Colonic mucosa (tissue), 4 donors: ENCODE measurements around the gene ORC1. TPM values are rescaled to one million over a fixed set of nuclear protein-coding genes. Genes with fewer than 3 reads are reported as not detected.

ENCODE experiments used
- DNase-seq: peaks from one replicate; pipeline ENCODE4 v3.0.0-alpha.2; 2020
- H3K27ac ChIP-seq: fragments of 200-600 bp; one replicate; pipeline ENCODE4 v1.8.0; 2021
- H3K27me3 ChIP-seq: fragments of 200-600 bp; one replicate; pipeline ENCODE4 v1.8.0; 2021
- H3K36me3 ChIP-seq: fragments of 200-600 bp; one replicate; pipeline ENCODE4 v1.8.0; 2021
- H3K4me1 ChIP-seq: fragments of 200-600 bp; one replicate; pipeline ENCODE4 v1.8.0; 2021; ENCODE audit warnings: mild to moderate bottlenecking
- H3K4me3 ChIP-seq: fragments of 200-600 bp; one replicate; pipeline ENCODE4 v1.8.0; 2021
- H3K9ac ChIP-seq, 2 donors: one replicate each; pipeline ENCODE4 v1.7.0; 2013; ENCODE audit warnings: control low read depth in 2 of 2, low read depth in 2 of 2, low read length in 2 of 2
- H3K9me3 ChIP-seq: fragments of 200-600 bp; one replicate; pipeline ENCODE4 v1.8.0; 2021
- CTCF ChIP-seq: fragments of 200-600 bp; IDR thresholded peaks from one replicate; pipeline ENCODE4 v1.8.0; 2022; ENCODE audit warnings: antibody characterized with exemption, mild to moderate bottlenecking
- intact Hi-C: fragments of 100-400 bp; cut with DNase I; formaldehyde crosslinking; loops from one replicate; pipeline ENCODE4 v1.14.1; 2022
- total RNA-seq, 2 donors: library from RNA; stranded (reverse); fragmentation: NEBNext Ultra II Directional in 1 of 2; extraction: Animal tissue kit (Norgen Biotek cat#: 25700) in 1 of 2; gene quantifications; one replicate each; pipeline ENCODE4 v1.2.1, GENCODE V29; 2021
- donor health status: healthy.
- donor health status: DM: no; HTN: no; CAD: no.
- donor health status: DM: no; HTN: no; CAD: no.

Gene ORC1
- total RNA-seq, 2 donors from 2014 or later: 4.9 to 19.6 TPM

DNA sequence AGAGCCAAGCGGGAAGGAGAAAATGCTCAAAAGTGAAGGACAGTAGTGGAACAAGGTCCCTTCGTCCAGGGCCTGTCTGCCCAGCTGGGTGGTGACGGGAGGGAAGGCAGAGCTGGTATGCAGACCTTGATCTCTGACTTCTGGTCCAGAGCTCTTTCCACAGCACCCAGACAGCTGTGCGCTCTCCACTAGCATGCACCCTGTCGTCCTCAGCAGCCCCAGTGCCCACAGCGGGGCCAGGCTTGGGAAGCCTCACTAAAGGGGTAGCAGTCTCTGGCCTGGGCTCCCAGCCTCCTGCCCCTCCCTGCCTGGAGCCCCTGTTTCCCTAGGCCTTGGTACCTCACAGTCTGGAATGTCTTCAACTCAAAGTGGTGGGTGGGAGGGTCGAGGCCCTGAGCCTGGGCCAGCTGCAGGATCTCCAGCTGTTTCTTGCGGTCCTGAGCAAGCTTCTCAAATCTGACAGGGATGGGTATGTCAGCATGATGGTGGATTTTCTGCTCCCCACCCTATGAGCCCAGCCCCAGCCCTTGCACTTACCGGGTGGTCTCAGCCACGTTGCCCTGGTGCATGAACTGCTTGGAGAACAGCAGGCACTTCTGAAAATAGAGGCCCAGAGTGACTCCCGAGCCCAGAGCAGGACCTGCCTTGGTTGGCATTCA, 48.2 kb downstream of the ORC1 start:
- no peak for DNase-seq
- H3K27ac ChIP-seq: no peak overlapping the region
- peaks cover 48% of the 10 kb centered on the region for H3K36me3 ChIP-seq
- no peaks in the 10 kb centered on the region for H3K27me3 ChIP-seq
- no peaks in the 10 kb centered on the region for H3K9me3 ChIP-seq
- intact Hi-C loops: no loop called here
- TF ChIP-seq CTCF: no peak
- peak overlapping the region in 1 of 2 donors; percentile 17 for H3K9ac ChIP-seq
- H3K4me1 ChIP-seq: no peaks in the 10 kb centered on the region
- H3K4me3 ChIP-seq: no peak overlapping the region

- intact Hi-C loops: no loop called here
- DNase-seq: no peak
- TF ChIP-seq CTCF: no peak
These were observed 48.8 kb downstream of the ORC1 start for GRCh38 chr1:52355436-52355835.

GRCh38 chr1:52352690-52353089, 51.5 kb downstream of the ORC1 start:
- no peaks in the 10 kb centered on the region for H3K9me3 ChIP-seq
- H3K27me3 ChIP-seq: no peaks in the 10 kb centered on the region
- peaks cover 35% of the 10 kb centered on the region for H3K36me3 ChIP-seq
- H3K4me3 ChIP-seq: no peak overlapping the region
- intact Hi-C loops: no loop called here
- no peak overlapping the region for H3K27ac ChIP-seq
- H3K4me1 ChIP-seq: no peaks in the 10 kb centered on the region
- no peak overlapping the region for H3K9ac ChIP-seq
- DNase-seq: no peak
- no peak for TF ChIP-seq CTCF

More at GRCh38 chr1:52355436-52355835, 48.8 kb downstream of the ORC1 start:
- H3K36me3 ChIP-seq: peaks cover 48% of the 10 kb centered on the region
- no peak overlapping the region for H3K4me3 ChIP-seq
- H3K27me3 ChIP-seq: no peaks in the 10 kb centered on the region
- H3K9ac ChIP-seq: no peak overlapping the region
- H3K9me3 ChIP-seq: no peaks in the 10 kb centered on the region
- H3K4me1 ChIP-seq: no peaks in the 10 kb centered on the region
- no peak overlapping the region for H3K27ac ChIP-seq

GRCh38 chr1:52348704-52349300, 55.4 kb downstream of the ORC1 start:
- no peaks in the 10 kb centered on the region for H3K4me1 ChIP-seq
- intact Hi-C loops: no loop called here
- no peak overlapping the region for H3K27ac ChIP-seq
- H3K9me3 ChIP-seq: no peaks in the 10 kb centered on the region
- no peak overlapping the region for H3K9ac ChIP-seq
- H3K4me3 ChIP-seq: no peak overlapping the region
- peaks cover 3% of the 10 kb centered on the region for H3K36me3 ChIP-seq
- TF ChIP-seq CTCF: no peak
- no peaks in the 10 kb centered on the region for H3K27me3 ChIP-seq
- no peak for DNase-seq

GRCh38 chr1:52346653-52347052, 57.6 kb downstream of the ORC1 start:
- TF ChIP-seq CTCF: no peak
- H3K36me3 ChIP-seq: no peaks in the 10 kb centered on the region

More at GRCh38 chr1:52346653-52347052, 57.6 kb downstream of the ORC1 start:
- H3K27ac ChIP-seq: no peak overlapping the region
- DNase-seq: no peak
- no peak overlapping the region for H3K4me3 ChIP-seq
- H3K9ac ChIP-seq: no peak overlapping the region
- no peaks in the 10 kb centered on the region for H3K27me3 ChIP-seq
- no peaks in the 10 kb centered on the region for H3K4me1 ChIP-seq
- intact Hi-C loops: no loop called here
- H3K9me3 ChIP-seq: no peaks in the 10 kb centered on the region
